Endothelial cell (in vitro differentiated cells): ENCODE measurements around the gene FOXI1. TPM values are rescaled to one million over a fixed set of nuclear protein-coding genes. Genes with fewer than 3 reads are reported as not detected.

Experiments
- DNase-seq: peaks from one replicate; pipeline ENCODE4 v3.0.0; 2021; ENCODE audit warnings: low spot score
- H3K27ac Mint-ChIP-seq: one replicate; pipeline ENCODE4 v1.8.0; 2021; ENCODE audit warnings: mixed read lengths, inconsistent platforms; ENCODE audit not compliant: unreplicated experiment
- H3K27me3 Mint-ChIP-seq: one replicate; pipeline ENCODE4 v1.8.0; 2021; ENCODE audit warnings: mild to moderate bottlenecking, moderate library complexity, mixed read lengths, inconsistent platforms; ENCODE audit not compliant: unreplicated experiment
- H3K36me3 Mint-ChIP-seq: one replicate; pipeline ENCODE4 v1.8.0; 2021; ENCODE audit warnings: mild to moderate bottlenecking, low read depth, mixed read lengths, inconsistent platforms; ENCODE audit not compliant: unreplicated experiment
- H3K4me1 Mint-ChIP-seq: one replicate; pipeline ENCODE4 v1.8.0; 2021; ENCODE audit warnings: mild to moderate bottlenecking, mixed read lengths, inconsistent platforms; ENCODE audit not compliant: unreplicated experiment
- H3K4me3 Mint-ChIP-seq: one replicate; pipeline ENCODE4 v1.8.0; 2021; ENCODE audit warnings: mild to moderate bottlenecking, mixed read lengths, inconsistent platforms; ENCODE audit not compliant: unreplicated experiment
- H3K9me3 Mint-ChIP-seq: one replicate; pipeline ENCODE4 v1.8.0; 2021; ENCODE audit warnings: mixed read lengths, inconsistent platforms; ENCODE audit not compliant: unreplicated experiment
- CTCF ChIP-seq: fragments of 200-600 bp; sonication (generic); IDR thresholded peaks from one replicate; pipeline ENCODE4 v1.5.0; 2021; ENCODE audit warnings: antibody characterized with exemption; ENCODE audit not compliant: unreplicated experiment
- total RNA-seq: library from RNA; stranded (reverse); fragmentation: NEBNext Ultra II Directional; extraction: Animal tissue kit (Norgen Biotek cat#: 25700); gene quantifications from one replicate; pipeline ENCODE4 v1.2.1, GENCODE V29; 2021; ENCODE audit not compliant: unreplicated experiment

Gene FOXI1
- total RNA-seq, 1 donor from 2014 or later = 2.2 TPM

GRCh38 chr5:170103447-170103846 lies 2.2 kb upstream of the FOXI1 start:
- Mint-ChIP-seq H3K4me3 (no peak overlapping the region), H3K9me3 (no peaks in the 10 kb centered on the region), H3K27ac (no peak overlapping the region), H3K36me3 (peaks cover 9% of the 10 kb centered on the region), H3K27me3 (peaks cover 12% of the 10 kb centered on the region), H3K4me1 (peaks cover 46% of the 10 kb centered on the region)
- TF ChIP-seq CTCF = no peak
- DNase-seq = no peak

GRCh38 chr5:170104299-170104698 lies 1.4 kb upstream of the FOXI1 start:
- H3K4me1 Mint-ChIP-seq = peaks cover 49% of the 10 kb centered on the region
- H3K36me3 Mint-ChIP-seq = peaks cover 9% of the 10 kb centered on the region
- H3K4me3 Mint-ChIP-seq = no peak overlapping the region
- H3K9me3 Mint-ChIP-seq = no peaks in the 10 kb centered on the region
- DNase-seq = no peak
- H3K27me3 Mint-ChIP-seq = peaks cover 12% of the 10 kb centered on the region
- H3K27ac Mint-ChIP-seq = no peak overlapping the region
- no peak for TF ChIP-seq CTCF

GRCh38 chr5:170104710-170105109 lies 987 bp upstream of the FOXI1 start:
- no peak for DNase-seq
- peaks cover 9% of the 10 kb centered on the region for H3K36me3 Mint-ChIP-seq
- no peaks in the 10 kb centered on the region for H3K9me3 Mint-ChIP-seq
- no peak for TF ChIP-seq CTCF
- peaks cover 12% of the 10 kb centered on the region for H3K27me3 Mint-ChIP-seq
- peaks cover 49% of the 10 kb centered on the region for H3K4me1 Mint-ChIP-seq
- H3K27ac Mint-ChIP-seq = peak overlapping the region; percentile 48
- no peak overlapping the region for H3K4me3 Mint-ChIP-seq

GRCh38 chr5:170107674-170108073 lies 2.0 kb downstream of the FOXI1 start:
- Mint-ChIP-seq H3K27me3 (peaks cover 19% of the 10 kb centered on the region), H3K9me3 (no peaks in the 10 kb centered on the region), H3K36me3 (peaks cover 9% of the 10 kb centered on the region), H3K4me1 (peaks cover 48% of the 10 kb centered on the region), H3K27ac (peak overlapping the region; percentile 93), H3K4me3 (peak overlapping the region; percentile 77)
- TF ChIP-seq CTCF = no peak
- DNase-seq = no peak

- Mint-ChIP-seq H3K27me3 (peaks cover 20% of the 10 kb centered on the region), H3K4me1 (peaks cover 54% of the 10 kb centered on the region), H3K27ac (peak overlapping the region; percentile 89), H3K9me3 (no peaks in the 10 kb centered on the region), H3K4me3 (no peak overlapping the region), H3K36me3 (peaks cover 9% of the 10 kb centered on the region)
- TF ChIP-seq CTCF = no peak
- no peak for DNase-seq
Observed at GRCh38 chr5:170108266-170108785, 2.6 kb downstream of the FOXI1 start.
